SU-DHL-6 (cell line): ENCODE data around the gene TPST1.

ENCODE experiments used
- H2AFZ ChIP-seq: fragments of 200-600 bp; sonication (generic); 2 replicates; pipeline ENCODE4 v1.6.1; 2014; ENCODE audit warnings: low read depth, mild to moderate bottlenecking, moderate library complexity, mixed read lengths, antibody characterized with exemption, low read length; ENCODE audit not compliant: severe bottlenecking
- H3F3A ChIP-seq: fragments of 200-600 bp; shearing (Covaris generic); 2 replicates; pipeline ENCODE4 v1.6.0; 2016; ENCODE audit warnings: antibody characterized with exemption, mild to moderate bottlenecking; ENCODE audit not compliant: insufficient read depth
- H3K27ac ChIP-seq: fragments of 200-600 bp; sonication (generic); 2 replicates; pipeline ENCODE4 v1.5.1; 2016; ENCODE audit warnings: low read depth, mild to moderate bottlenecking, low read length, moderate library complexity, mixed read lengths
- H3K27me3 ChIP-seq: fragments of 200-600 bp; sonication (generic), shearing (Covaris generic); 2 replicates; pipeline ENCODE4 v1.6.0; 2014; ENCODE audit warnings: mild to moderate bottlenecking, low read length
- H3K36me3 ChIP-seq: fragments of 200-600 bp; sonication (generic); 2 replicates; pipeline ENCODE4 v1.6.1; 2014; ENCODE audit warnings: mild to moderate bottlenecking, low read length, mixed read lengths
- H3K4me2 ChIP-seq: fragments of 300-600, 200-600 bp; shearing (Covaris generic), sonication (generic); 2 replicates; pipeline ENCODE4 v1.6.0; 2014; ENCODE audit warnings: low read length, low read depth, mild to moderate bottlenecking; ENCODE audit not compliant: poor library complexity, severe bottlenecking
- H3K4me3 ChIP-seq: fragments of 200-600 bp; sonication (generic); 2 replicates; pipeline ENCODE4 v1.5.1; 2014; ENCODE audit warnings: antibody characterized with exemption, low read length, mild to moderate bottlenecking, mixed read lengths; ENCODE audit not compliant: insufficient read depth, poor library complexity, severe bottlenecking
- H3K79me2 ChIP-seq: fragments of 200-600 bp; sonication (generic); 2 replicates; pipeline ENCODE4 v1.6.1; 2014; ENCODE audit warnings: mild to moderate bottlenecking, low read length, moderate library complexity; ENCODE audit not compliant: insufficient read depth
- H3K9ac ChIP-seq: fragments of 200-600 bp; sonication (generic); 2 replicates; pipeline ENCODE4 v1.7.0; 2014; ENCODE audit warnings: mild to moderate bottlenecking, low read length
- H3K9me2 ChIP-seq: fragments of 200-600 bp; sonication (generic); replicated peaks from 2 replicates; pipeline ENCODE4 v1.6.1; 2014; ENCODE audit warnings: low read length; ENCODE audit not compliant: insufficient read depth
- H3K9me3 ChIP-seq: fragments of 200-600 bp; sonication (generic); 2 replicates; pipeline ENCODE4 v1.6.1; 2014; ENCODE audit warnings: low read length, mixed read lengths; ENCODE audit not compliant: insufficient read depth
- H4K20me1 ChIP-seq: fragments of 200-600 bp; sonication (generic); 2 replicates; pipeline ENCODE4 v1.6.1; 2014; ENCODE audit warnings: low read depth, mild to moderate bottlenecking, antibody characterized with exemption, low read length, moderate library complexity, mixed read lengths
- EZH2phosphoT487 ChIP-seq: fragments of 200-600 bp; sonication (generic), shearing (Covaris generic); conservative IDR thresholded peaks from 2 replicates; pipeline ENCODE4 v1.6.1; 2018; ENCODE audit warnings: mild to moderate bottlenecking, antibody characterized with exemption, low read length, moderate library complexity, mixed read lengths
- TF ChIP-seq, protein P1 (sequence below): fragments of 200-600 bp; sonication (generic); IDR thresholded peaks from one replicate; pipeline ENCODE4 v1.5.1; 2017; ENCODE audit warnings: antibody characterized with exemption, mild to moderate bottlenecking, low read length, moderate library complexity; ENCODE audit not compliant: insufficient read depth, poor library complexity, severe bottlenecking

TPST1 gene

DNA sequence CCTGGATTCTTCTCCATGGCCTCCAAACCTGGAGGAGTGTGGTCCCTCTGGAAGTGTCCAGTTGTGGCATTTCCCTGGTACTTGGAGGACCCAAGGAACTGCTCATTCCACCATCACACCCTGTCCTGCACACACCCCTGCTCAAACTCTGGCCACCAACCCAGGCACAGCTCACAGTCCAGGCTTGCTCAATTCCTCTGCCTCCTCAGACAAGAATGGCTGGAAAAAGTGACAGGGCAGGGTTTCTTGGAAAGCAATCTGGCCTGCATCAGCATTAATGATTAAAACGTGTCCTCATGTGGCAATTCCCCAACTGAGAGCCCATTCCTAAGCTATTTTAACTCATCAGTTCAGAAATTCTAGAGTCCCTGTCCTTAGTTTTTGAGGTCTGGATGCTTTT, 17.2 kb upstream of the TPST1 start:
- Histone ChIP-seq H3K27me3 (no peaks in the 10 kb centered on the region), H3F3A (no peaks in the 10 kb centered on the region), H3K4me2 (no peak overlapping the region), H3K9me2 (no peaks in the 10 kb centered on the region), H3K4me3 (no peak overlapping the region), H3K36me3 (no peaks in the 10 kb centered on the region), H4K20me1 (no peaks in the 10 kb centered on the region), H2AFZ (no peak overlapping the region), H3K79me2 (no peaks in the 10 kb centered on the region), H3K9ac (no peak overlapping the region), H3K27ac (no peak overlapping the region), H3K9me3 (no peaks in the 10 kb centered on the region)
- TF ChIP-seq, protein P1, sequence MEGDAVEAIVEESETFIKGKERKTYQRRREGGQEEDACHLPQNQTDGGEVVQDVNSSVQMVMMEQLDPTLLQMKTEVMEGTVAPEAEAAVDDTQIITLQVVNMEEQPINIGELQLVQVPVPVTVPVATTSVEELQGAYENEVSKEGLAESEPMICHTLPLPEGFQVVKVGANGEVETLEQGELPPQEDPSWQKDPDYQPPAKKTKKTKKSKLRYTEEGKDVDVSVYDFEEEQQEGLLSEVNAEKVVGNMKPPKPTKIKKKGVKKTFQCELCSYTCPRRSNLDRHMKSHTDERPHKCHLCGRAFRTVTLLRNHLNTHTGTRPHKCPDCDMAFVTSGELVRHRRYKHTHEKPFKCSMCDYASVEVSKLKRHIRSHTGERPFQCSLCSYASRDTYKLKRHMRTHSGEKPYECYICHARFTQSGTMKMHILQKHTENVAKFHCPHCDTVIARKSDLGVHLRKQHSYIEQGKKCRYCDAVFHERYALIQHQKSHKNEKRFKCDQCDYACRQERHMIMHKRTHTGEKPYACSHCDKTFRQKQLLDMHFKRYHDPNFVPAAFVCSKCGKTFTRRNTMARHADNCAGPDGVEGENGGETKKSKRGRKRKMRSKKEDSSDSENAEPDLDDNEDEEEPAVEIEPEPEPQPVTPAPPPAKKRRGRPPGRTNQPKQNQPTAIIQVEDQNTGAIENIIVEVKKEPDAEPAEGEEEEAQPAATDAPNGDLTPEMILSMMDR, result no peak
- no peak for TF ChIP-seq EZH2phosphoT487

DNA sequence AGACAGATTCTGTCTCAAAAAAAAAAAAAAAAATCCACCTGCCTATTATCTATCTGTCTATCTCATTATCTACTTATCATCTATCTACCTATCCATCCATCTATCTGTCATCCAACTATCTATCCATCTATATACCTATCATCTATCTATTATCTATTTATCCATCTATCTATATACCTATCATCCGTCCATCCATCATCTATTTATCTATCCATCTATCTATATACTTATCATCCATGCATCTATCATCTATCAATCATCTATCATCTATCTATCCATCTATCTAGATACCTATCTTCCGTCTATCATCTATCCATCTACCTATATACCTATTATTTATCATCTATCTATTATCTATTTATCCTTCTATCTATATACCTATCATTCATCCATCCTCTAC, 16.5 kb upstream of the TPST1 start:
- H3F3A ChIP-seq, result no peaks in the 10 kb centered on the region
- H3K27ac ChIP-seq, result no peak overlapping the region
- no peaks in the 10 kb centered on the region for H3K36me3 ChIP-seq
- no peaks in the 10 kb centered on the region for H3K9me3 ChIP-seq
- H3K9me2 ChIP-seq, result no peaks in the 10 kb centered on the region
- H3K9ac ChIP-seq, result no peak overlapping the region
- no peak overlapping the region for H3K4me3 ChIP-seq
- H2AFZ ChIP-seq, result no peak overlapping the region
- H3K27me3 ChIP-seq, result no peaks in the 10 kb centered on the region
- TF ChIP-seq, protein P1, result no peak
- TF ChIP-seq EZH2phosphoT487, result no peak
- no peak overlapping the region for H3K4me2 ChIP-seq
- H4K20me1 ChIP-seq, result no peaks in the 10 kb centered on the region
- no peaks in the 10 kb centered on the region for H3K79me2 ChIP-seq

DNA sequence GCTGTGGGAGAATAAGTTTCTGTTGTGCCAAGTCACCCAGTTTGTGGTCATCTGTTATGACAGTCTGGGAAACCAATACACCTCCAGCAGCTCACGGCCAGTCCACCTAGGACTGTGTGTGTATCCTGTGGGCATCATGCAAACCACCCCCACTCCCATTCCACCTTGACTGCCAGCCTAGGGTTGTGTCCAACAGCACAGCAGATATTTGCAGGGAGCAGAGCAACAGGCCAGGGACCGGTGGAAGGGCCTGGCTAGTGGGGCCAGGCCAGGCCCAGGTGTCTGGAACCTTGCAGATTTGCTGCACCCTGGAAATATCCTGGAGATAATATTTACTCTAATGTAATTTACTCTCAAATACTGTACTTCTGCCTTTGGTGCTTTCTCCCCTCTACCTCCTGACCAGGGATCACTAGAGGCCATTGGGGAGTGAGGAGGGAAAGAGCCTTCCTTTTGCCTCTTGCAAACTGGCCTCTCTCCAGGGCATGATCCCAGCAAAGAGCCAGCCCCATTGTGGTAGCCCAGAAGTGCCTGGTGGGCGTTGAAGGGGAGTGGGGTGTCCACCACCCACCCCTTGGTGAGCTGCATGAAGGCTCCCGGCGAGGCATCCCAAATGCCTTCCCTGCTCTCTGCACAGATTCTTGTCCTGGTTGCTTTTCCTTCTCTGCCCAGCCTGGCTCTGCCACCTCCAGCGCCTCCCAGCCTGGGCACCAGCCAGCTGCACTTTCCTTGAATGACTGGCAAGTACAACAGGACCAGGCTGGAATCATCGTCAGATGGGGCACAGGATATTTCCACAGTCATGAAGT, 15.2 kb upstream of the TPST1 start:
- H4K20me1 ChIP-seq, result no peaks in the 10 kb centered on the region
- no peaks in the 10 kb centered on the region for H3K36me3 ChIP-seq
- TF ChIP-seq EZH2phosphoT487, result no peak
- TF ChIP-seq, protein P1, result no peak
- H2AFZ ChIP-seq, result no peak overlapping the region
- H3K27ac ChIP-seq, result no peak overlapping the region
- no peaks in the 10 kb centered on the region for H3K79me2 ChIP-seq
- H3K4me3 ChIP-seq, result no peak overlapping the region
- no peaks in the 10 kb centered on the region for H3K27me3 ChIP-seq
- no peaks in the 10 kb centered on the region for H3K9me3 ChIP-seq
- no peaks in the 10 kb centered on the region for H3K9me2 ChIP-seq
- no peak overlapping the region for H3K4me2 ChIP-seq
- H3F3A ChIP-seq, result no peaks in the 10 kb centered on the region
- no peak overlapping the region for H3K9ac ChIP-seq
